Pulmonary artery endothelial cell (primary cell): ENCODE data around the gene LRP11. TPM values are rescaled to one million over a fixed set of nuclear protein-coding genes. Genes with fewer than 3 reads are reported as not detected.
"Not testable (repeated sequence)": the region's sequence is repeated elsewhere in the genome, so short reads cannot be mapped to it uniquely, and the experiment has no call there.

Experiments
- DNase-seq: peaks from one replicate; pipeline ENCODE4 v3.0.0-alpha.2; 2011; ENCODE audit warnings: low read depth, low spot score
- total RNA-seq: library from RNA; depleted of rRNA; stranded (reverse); fragments of >200 nt; gene quantifications from 2 replicates; pipeline ENCODE4 v1.2.3, GENCODE V29; 2014

LRP11 gene
- total RNA-seq, 1 donor from 2014 or later: 20.1 TPM

GRCh38 chr6:149851461-149852110 lies 12.6 kb downstream of the LRP11 start:
- DNase-seq: no peak

- DNase-seq: not testable (repeated sequence)
These were observed 15.8 kb downstream of the LRP11 start for GRCh38 chr6:149848343-149848742.

- DNase-seq: no peak
These were observed 16.3 kb downstream of the LRP11 start for GRCh38 chr6:149847939-149848267.

- no peak for DNase-seq
These were observed 17.8 kb downstream of the LRP11 start for GRCh38 chr6:149846321-149846720.

- no peak for DNase-seq
These were observed 18.6 kb downstream of the LRP11 start for GRCh38 chr6:149845549-149845948.

GRCh38 chr6:149844480-149844879 lies 19.7 kb downstream of the LRP11 start:
- no peak for DNase-seq

GRCh38 chr6:149844036-149844435 lies 20.1 kb downstream of the LRP11 start:
- DNase-seq: not testable (repeated sequence)

GRCh38 chr6:149843051-149843633 lies 21.0 kb downstream of the LRP11 start:
- no peak for DNase-seq

- DNase-seq: no peak
These were observed 21.8 kb downstream of the LRP11 start for GRCh38 chr6:149842331-149842730.

- no peak for DNase-seq
These were observed 23.6 kb downstream of the LRP11 start for GRCh38 chr6:149840345-149841075.

- DNase-seq: no peak
These were observed 29.4 kb downstream of the LRP11 start for GRCh38 chr6:149834513-149835481.

- no peak for DNase-seq
These were observed 30.5 kb downstream of the LRP11 start for GRCh38 chr6:149833651-149834050.

- DNase-seq: no peak
These were observed 32.8 kb downstream of the LRP11 start for GRCh38 chr6:149831308-149831820.

- no peak for DNase-seq
These were observed 33.3 kb downstream of the LRP11 start for GRCh38 chr6:149830731-149831307.

- DNase-seq: no peak
These were observed 38.9 kb downstream of the LRP11 start for GRCh38 chr6:149825292-149825691.

- DNase-seq: no peak
These were observed 41.1 kb downstream of the LRP11 start for GRCh38 chr6:149823013-149823412.

GRCh38 chr6:149821492-149821891 lies 42.7 kb downstream of the LRP11 start:
- no peak for DNase-seq

- no peak for DNase-seq
These were observed 43.7 kb downstream of the LRP11 start for GRCh38 chr6:149820506-149820905.

GRCh38 chr6:149815788-149816187 lies 48.4 kb downstream of the LRP11 start:
- no peak for DNase-seq

- no peak for DNase-seq
These were observed 50.8 kb downstream of the LRP11 start for GRCh38 chr6:149813351-149813750.

GRCh38 chr6:149809798-149810197 lies 54.4 kb downstream of the LRP11 start:
- DNase-seq: no peak
